T-helper 2 cell (primary cell): Measurements from ENCODE around the gene ASGR2.
"Not testable (repeated sequence)": the region's sequence is repeated elsewhere in the genome, so short reads cannot be mapped to it uniquely, and the experiment has no call there.

Experiments used
- DNase-seq, 5 experiments: peaks; one replicate each; pipeline versions ENCODE4 v3.0.0 to v3.0.0-alpha.2; 2012 to 2022

The ASGR2 gene

GRCh38 chr17:7123844-7124243, 9.2 kb upstream of the ASGR2 start:
- DNase-seq: no peak

- DNase-seq: no peak
Measured at GRCh38 chr17:7122381-7122780, 7.8 kb upstream of the ASGR2 start.

GRCh38 chr17:7120635-7121034, 6.0 kb upstream of the ASGR2 start:
- DNase-seq: not testable (repeated sequence)

GRCh38 chr17:7120123-7120522, 5.5 kb upstream of the ASGR2 start:
- DNase-seq: no peak

GRCh38 chr17:7119314-7119713, 4.7 kb upstream of the ASGR2 start:
- no peak for DNase-seq

- no peak for DNase-seq
Measured at GRCh38 chr17:7114875-7115614, 423 bp upstream of the ASGR2 start.

- no peak for DNase-seq
Measured at GRCh38 chr17:7113273-7114071, 1.1 kb downstream of the ASGR2 start.

GRCh38 chr17:7112510-7113108, 2.0 kb downstream of the ASGR2 start:
- no peak for DNase-seq

- no peak for DNase-seq
Measured at GRCh38 chr17:7111784-7112509, 2.7 kb downstream of the ASGR2 start.

GRCh38 chr17:7110617-7111306, 3.9 kb downstream of the ASGR2 start:
- DNase-seq: no peak

- no peak for DNase-seq
Measured at GRCh38 chr17:7109461-7110322, 4.9 kb downstream of the ASGR2 start.

- DNase-seq: no peak
Measured at GRCh38 chr17:7108981-7109380, 5.6 kb downstream of the ASGR2 start.

GRCh38 chr17:7108560-7108925, 6.1 kb downstream of the ASGR2 start:
- DNase-seq: no peak

- no peak for DNase-seq
Measured at GRCh38 chr17:7107795-7108559, 6.6 kb downstream of the ASGR2 start.

- DNase-seq: no peak
Measured at GRCh38 chr17:7107012-7107754, 7.4 kb downstream of the ASGR2 start.

GRCh38 chr17:7102421-7102820, 12.2 kb downstream of the ASGR2 start:
- DNase-seq: no peak

- DNase-seq: no peak
Measured at GRCh38 chr17:7101531-7101930, 13.1 kb downstream of the ASGR2 start.

GRCh38 chr17:7100641-7101379, 13.8 kb downstream of the ASGR2 start:
- not testable (repeated sequence) for DNase-seq

- no peak for DNase-seq
Measured at GRCh38 chr17:7098802-7099459, 15.7 kb downstream of the ASGR2 start.
